GM21717 (cell line): Measurements from ENCODE around the gene CAPZA2.
"Not testable (repeated sequence)": the region's sequence is repeated elsewhere in the genome, so short reads cannot be mapped to it uniquely, and the experiment has no call there.

ENCODE experiments used
- ATAC-seq: cut with Tn5 transposase; IDR thresholded peaks from one replicate; pipeline ENCODE4 v1.9.1; 2021; ENCODE audit warnings: mild to moderate bottlenecking, moderate library complexity; ENCODE audit not compliant: unreplicated experiment

The CAPZA2 gene

DNA sequence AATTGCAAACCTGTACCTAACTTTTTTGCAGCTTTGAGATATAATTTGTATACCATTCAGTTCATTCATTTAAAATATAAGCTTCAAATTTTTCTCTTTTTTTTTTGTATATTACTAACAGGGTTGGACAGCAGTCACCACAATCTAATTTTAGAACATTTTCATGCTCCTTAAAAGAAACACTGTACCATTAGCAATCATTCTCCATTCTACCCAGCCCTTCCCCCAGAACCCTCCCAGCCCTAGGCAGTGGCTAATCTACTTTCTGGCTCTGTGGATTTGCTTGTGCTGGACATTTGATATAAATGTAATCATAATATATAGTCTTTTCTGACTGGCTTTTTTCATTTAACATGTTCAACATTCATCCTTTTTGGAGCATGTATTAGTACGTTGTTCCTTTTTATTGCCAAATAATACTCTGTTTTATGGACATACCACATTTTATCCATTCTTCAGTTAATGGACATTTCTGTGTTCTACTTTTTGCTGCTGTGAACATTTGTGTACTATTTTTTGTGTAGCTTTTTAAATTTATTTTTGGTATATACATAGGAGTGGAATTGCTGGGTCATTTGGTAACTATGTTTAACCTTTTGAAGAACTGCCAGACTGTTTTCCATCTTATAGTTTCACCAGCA, 50.0 kb downstream of the CAPZA2 start:
- ATAC-seq: no peak

DNA sequence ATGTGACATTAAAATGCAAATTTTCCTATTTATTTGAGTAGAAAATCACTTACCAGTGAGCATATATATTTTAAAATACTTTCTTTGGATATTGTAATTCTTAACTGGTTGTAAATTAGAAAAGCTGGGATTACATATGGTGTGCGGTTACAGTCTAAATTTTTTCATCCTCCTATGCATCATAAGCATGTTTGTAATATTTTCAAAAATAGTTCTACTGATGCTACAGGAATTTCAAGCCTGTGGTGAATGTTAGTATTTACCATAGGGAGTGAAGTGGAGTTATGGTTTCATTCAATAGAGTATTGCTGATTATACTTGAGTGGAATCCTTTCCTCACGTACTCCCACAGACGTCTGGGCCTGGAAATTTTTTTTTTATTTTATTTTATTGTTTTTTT, 56.3 kb downstream of the CAPZA2 start:
- no peak for ATAC-seq

DNA sequence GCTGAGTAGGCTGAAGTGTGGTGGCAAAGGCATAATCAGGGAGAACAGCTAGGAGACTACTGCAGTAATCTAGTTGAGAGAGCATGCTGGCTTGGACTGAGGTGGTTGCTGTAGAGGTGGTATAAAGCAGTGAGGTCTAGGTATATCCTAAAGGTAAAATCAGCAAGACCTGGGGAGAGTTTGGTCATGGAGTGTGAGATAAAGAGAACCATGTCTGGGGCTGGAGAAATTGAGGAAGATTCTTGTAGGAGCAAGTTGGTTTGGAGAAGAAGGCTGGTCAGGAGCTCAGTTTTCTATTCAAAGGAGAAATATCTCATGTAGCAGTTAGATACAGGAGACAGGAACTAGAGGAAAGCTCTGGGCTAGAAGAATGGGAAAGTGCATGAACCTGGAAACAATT, 58.0 kb downstream of the CAPZA2 start:
- ATAC-seq: no peak

DNA sequence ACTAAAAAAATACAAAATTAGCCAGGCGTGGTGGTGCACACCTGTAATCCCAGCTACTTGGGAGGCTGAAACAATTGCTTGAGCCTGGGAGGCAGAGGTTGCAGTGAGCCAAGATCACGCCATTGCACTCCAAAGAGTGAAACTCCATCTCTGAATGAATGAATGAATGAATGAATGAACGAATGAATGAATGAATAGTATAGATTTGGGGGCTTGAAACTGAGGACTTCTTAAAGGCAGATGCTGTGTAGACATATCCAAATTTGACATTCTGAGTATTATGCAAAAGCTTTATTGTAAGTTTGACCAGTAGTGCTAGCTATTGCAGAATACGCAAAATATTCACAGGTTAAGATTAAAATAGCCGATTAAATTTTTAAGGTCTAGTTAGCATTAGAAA, 60.2 kb downstream of the CAPZA2 start:
- ATAC-seq: no peak

DNA sequence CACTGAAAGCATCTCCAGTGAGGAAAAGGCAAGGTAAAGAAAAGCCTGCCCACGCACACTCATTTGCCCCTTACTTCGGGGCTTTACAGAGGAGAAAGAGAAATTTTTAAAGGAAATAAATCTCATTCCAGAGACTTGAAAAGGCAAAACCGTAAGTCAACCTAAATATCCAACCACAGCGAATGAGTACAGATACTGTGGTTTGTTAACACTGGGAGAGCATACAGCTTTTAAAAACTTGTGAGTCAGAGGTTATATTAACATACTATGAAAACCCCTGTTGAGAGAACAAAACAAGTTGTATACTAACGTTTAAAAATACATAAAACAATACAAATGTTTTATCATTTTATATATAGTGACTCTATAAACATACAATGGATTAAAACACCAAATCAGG, 62.4 kb downstream of the CAPZA2 start:
- ATAC-seq: no peak

DNA sequence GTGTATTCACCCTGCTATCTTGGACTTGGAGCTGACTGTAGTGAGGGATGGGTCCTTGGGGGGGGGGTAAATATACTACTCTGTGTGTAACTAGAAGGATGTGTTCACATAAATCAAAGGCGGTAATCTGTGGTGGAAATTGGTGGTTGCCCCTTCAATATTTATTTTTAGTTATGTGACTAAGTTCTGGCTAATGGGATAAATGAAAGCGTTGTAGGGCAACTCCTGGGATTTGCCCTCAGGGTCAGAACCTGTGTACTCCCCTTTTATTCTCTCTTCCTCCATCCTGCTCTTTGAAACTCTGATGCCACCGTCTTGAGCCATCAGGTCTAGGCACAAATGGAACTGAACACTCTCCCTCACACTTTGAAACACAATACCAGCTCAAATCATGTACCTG, 66.6 kb downstream of the CAPZA2 start:
- ATAC-seq: no peak

DNA sequence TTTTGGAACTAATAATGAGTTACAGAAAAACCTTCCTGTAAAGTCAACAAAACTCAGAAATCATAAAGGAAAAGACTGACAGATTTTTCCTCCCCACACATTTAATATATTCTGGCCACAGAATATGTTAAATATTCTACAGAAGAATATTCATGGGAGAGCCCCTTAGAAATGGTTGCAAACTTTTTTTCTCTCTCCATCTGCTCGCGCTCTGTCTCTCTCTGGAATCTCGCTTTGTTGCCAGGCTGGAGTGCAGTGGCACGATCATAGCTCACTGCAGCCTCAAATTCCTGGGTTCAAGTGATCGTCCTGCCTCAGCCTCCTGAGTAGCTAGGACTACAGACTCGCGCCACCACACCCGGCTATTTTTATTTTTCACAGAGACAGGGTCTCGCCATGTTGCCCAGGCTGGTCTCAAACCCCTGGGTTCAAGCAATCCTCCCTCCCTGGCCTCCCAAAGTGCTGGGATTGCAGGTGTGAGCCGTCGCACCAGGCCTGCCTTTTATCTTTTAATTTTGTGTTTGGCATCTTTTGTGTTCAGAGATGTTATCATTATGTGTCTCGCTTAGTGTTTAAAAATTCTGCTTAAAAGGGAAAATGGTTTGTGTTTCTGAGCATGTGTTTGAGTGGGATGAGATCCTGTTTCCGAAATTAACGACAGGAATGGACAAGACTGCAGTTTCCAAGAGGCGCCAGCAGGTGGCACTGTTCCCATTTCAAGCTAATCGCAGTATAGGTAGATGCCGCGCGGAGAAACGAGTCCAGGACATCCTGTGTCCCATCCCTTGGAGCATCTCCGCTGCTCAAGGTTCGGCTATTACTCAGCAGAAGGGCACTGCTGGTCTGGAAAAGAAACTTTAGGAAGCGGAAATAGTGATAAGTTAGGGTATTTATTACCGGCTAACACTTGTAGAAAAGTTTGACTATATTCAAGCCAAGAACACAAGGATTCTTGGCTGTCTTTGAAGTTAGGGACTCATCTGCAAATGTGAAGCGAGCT, 67.8 kb downstream of the CAPZA2 start:
- peak; percentile 78 for ATAC-seq

DNA sequence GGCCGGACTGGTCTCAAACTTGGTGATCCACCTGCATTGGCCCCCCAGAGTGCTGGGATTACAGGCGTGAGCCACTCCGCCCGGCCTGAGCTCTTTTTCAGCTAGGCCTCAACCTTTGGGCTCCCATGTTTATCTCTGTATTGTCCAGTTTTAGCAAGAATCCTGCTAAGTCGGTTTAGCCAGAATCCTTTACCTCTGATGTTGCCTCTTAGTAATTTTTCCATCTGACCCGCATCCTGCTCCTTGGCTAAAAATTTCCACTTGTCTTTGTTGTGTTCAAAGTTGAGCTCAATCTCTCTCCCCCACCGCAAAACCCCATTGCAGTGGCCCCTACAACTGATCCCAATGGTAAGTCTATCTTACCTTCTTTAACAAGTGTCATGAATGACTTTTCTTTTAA, 70.2 kb downstream of the CAPZA2 start:
- no peak for ATAC-seq

DNA sequence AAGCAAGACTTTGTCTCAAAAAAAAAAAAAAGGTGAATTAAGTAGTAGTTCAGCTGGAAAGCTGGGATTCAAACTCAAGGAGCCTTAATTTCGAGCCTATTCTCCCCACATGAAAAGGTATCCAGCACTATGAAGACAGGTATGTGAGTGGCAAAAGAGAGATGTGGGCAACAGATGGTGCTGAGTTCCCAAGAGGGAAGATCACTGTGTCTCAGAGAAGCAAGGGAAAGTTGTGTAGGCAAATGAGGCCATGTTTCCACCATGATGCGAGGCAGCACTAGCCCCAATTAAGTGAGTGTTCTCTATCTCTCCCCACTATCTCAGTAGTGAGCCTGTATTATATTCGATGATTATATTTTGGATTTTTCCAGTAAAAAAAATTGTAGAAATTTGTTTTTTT, 71.1 kb downstream of the CAPZA2 start:
- ATAC-seq: no peak

DNA sequence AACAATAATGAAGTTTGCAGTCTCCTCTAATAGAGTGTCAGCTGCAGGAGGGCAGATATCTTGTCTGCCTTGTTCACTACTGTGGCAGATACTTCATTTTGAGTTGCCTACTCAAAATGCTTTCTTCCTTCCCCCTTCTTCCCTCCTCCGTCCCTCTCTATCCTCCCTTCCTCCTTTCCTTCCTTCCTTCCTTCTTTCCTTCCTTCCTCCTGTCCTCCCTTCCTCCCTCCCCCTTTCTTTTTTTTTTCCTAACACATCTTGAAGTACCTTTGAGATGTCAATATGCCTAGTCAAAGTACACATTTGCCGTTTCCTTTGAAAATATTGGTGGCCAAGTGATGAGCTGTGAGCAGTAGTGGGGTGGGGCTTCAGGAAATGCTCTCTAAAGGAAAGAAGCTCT, 72.2 kb downstream of the CAPZA2 start:
- no peak for ATAC-seq

DNA sequence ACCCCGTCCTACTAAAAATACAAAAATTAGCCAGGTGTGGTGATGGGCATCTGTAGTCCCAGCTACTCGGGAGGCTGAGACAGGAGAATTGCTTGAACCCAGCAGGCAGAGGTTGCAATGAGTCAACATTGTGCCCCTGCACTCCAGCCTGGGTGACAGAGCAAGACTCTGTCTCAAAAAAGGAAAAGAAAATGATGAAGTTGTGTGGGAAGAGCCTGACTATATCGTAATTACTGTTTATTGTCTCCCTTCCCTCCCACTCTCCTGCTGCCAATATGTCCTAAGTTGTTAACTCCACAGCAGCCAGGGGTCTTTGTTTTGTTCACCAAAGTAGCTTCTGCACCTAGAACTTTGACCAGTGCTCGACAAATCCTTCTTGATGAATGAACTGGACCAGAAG, 74.5 kb downstream of the CAPZA2 start:
- not testable (repeated sequence) for ATAC-seq

DNA sequence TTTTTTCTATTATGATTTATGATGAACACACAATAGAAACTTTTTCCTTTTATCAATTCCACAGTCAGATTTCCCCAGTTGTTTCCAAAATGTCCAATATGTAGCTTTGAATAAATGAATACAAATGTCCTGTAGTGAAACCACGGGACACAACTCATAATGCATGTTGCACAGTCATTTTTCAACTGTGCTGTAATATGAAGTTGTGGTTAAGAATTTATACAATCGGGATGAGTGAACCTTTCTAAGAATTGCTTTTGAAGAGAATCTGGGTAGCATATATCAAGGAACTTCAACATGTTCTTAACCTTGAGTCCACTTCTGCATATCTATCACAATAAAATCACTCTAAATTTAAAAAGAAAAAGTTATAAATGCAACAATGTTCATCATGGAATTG, 76.3 kb downstream of the CAPZA2 start:
- no peak for ATAC-seq

DNA sequence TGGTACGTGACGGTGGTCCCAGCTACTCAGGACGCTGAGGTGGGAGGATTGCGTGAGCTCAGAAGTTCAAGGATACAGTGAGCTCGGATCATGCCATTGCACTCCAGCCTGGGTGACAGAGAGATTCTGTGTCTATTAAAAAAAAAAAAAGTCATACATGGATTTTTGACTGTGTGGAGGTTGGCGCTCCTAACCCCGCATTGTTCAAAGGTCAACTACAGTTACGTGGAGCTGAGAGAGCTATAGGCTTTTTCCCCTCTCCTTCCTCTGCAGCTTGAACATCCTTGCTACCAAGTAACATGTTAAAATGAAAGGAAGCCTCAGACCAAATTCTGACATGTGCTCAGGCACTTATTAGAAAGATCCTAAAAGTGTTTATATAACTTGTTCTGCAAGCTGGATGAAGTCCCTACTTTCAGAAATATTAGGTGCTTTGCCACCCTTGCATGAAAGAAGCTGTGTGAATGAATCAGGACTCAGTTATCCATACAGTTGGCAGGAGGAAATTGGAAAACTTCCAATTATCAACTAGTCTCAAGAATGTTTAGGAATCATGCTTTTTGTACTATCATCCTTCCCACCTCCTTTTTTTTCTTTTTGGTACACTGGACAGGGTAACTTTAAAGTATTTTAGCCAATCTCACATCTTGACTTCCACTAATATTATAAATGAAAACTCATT, 78.4 kb downstream of the CAPZA2 start:
- ATAC-seq: no peak

DNA sequence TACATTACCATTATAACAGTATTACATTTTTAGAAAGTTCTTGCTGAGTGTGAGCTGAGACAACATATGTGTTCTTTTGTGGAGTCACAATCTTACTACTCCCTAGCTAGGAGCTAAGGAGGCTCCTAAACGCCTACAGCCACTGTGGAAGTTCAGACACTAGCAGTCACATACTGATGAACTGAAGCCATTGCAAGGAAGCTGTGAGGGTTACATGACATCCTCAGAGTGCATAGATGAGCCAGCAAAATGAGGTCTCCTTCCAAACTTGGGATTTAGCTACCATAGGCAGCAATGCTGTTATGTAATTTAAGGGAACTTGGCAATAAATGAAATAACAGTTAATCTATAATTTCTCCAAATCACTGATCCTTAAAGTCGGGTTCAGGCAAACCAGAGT, 80.1 kb downstream of the CAPZA2 start:
- no peak for ATAC-seq

DNA sequence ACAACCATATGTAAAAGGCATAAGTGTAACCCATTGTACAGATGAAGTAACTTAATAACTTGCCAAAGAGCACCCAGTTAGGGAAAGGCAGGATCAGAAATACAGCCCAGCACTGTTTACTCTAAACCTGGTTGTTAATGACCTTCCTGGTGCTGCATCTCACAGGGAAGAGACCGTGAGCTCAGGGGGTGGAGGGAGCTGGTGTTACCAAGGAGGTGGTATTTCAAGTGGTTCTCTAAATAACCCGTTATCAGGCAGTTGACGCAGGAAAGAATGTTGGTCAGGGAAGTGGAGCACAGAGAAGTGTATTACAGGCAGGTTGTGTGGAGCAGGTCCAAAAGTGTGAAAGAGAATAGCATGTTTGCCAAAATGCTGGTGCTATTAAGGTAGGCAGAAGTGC, 86.5 kb downstream of the CAPZA2 start:
- ATAC-seq: no peak

DNA sequence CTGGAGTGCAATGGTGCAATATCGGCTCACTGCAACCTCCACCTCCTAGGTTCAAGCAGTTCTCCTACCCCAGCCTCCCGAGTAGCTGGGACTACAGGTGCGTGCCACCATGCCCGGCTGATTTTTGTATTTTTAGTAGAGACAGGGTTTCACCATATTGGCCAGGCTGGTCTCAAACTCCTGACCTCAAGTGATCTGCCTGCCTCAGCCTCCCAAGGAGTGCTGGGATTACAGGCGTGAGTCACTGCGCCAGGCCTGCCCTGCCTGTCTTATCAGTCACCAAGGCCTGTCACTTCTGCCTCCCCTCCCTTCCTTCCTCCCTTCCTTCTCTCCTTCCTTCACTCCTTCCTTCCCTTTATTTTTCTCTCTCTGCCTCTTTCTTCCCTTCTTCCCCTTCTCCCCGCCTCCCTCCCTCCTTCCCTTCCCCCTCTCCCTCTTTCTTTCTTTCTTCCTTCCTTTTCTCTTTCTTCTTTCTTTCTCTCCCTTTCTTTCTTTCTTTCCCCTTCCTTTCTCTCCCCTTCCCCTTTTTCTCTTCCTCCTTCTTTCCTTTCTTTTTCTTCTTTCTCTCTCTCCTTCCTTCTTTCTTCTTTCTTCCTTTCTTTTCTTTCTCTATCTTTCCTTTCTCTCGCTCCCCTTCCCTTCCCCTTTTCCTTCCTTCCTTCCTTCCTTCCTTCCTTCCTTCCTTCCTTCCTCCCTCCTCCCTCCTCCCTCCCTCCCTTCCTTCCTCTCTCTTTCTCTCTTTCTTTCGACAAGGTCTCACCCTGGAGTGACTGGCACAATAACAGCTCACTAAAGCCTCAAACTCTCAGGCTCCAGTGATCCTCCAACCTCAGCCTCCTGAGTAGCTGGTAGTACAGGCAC, 87.8 kb downstream of the CAPZA2 start:
- no peak for ATAC-seq

DNA sequence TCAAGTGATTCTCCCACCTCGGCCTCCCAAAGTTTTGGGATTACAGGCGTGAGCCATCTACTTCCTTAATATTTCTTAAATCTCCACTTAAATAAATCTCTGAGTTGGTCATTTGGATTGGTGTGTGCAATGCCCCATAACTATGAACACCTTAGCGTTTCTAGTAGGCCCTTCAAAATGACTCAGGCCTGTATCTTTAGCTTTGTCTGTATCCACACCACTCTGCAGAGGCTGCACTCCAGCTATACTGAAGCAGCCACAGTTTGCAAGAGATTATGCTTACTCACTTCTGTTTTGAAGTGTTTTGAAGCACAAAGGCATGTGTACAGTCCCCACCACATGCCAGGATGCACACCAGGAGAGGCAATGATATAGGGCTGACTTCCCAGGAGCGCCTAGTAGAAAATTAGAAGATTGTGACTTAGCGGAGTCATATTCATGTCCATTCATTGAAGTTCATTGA, 88.5 kb downstream of the CAPZA2 start:
- ATAC-seq: no peak

DNA sequence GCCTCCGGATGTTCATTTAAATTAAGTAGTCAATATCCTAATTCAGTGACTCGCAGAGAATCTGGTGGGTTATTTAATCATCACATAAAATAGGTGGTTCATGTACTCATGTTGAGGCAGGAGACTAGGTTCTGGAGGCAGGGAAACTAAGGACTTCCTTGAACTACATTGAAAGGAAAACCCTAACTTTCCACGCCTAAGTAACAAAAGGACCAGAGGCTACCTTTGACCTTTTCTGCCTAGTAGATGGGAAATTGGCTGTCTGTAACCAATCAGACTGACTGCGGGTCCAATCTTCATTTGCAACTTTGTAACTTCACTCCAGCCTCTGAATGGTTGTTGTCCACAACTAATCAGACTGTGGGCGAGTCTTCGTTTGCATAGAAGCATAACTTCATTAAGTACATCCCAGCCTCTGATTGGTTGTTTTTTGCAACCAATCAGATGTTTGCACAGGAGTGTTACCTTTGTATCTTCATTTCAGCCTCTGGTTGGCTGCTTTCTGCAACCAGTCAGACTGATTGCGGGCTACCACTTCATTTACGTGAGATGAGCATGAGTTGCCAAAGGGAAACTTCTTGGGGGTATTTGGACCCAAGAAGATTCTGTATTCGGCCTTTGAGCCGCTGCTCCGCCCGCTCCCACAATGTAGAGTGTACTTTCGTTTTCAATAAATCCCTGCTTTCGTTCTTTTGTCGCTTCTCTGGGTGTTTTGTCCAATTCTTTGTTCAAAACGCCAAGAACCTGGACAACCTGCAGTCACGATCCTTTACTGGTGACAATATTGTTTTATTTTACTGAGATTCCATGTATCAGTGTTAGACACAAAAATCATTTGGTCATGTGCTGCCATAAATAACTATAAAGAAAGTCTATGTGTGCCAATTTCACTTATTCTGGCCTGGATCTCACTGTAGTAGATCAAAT, 89.2 kb downstream of the CAPZA2 start:
- ATAC-seq: no peak

DNA sequence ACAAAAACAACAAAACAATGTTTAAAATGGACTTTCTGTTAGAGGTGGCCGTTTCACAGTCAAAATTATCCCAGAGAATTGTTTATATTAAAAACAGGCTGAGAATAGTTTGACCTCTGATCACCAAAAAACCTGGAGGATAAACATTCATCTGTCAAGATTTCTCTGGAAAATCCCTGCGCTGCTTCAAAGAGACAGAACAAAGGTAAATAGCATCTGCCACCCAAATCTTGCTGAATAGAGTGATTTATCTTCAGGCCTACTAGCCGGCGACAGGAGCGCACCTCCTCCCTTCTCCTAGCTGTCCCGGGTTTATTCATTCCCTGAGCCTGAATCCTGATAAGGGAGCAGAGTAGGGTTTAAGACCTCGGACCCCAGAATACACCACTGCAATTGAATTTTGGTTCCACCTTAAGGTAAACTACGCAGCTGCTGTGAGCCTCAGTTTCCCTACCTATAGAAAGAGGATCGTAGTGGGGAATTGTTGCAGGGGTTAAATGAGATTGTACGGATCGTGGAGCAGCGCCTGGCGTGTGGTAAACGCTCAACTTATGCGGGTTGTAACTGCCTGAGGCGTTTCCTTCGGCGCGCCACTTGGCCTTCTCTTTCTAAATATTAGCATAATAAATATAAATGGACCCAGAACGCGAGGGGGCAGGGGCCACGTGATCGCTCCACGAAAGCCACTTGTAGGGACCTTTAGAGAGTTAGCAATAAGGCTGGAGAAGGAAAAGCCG, 90.4 kb downstream of the CAPZA2 start:
- peak; percentile 20 for ATAC-seq
